CD1c-positive myeloid dendritic cell (primary cell): ENCODE results near the gene HASPIN.
"Not testable (repeated sequence)": the region's sequence is repeated elsewhere in the genome, so short reads cannot be mapped to it uniquely, and the experiment has no call there.

Experiments used
- DNase-seq: peaks from one replicate; pipeline ENCODE4 v3.0.0-alpha.2; 2016; ENCODE audit errors: extremely low spot score

HASPIN gene

GRCh38 chr17:3695723-3696411 is 27.8 kb upstream of the HASPIN start, which contains the start of gene P2RX5:
P2RX5 (minus strand) TSS chr17:3696155; CDS start chr17:3696005, 150 bp downstream.
- peak; percentile 64 for DNase-seq

GRCh38 chr17:3697103-3697476 is 26.6 kb upstream of the HASPIN start:
- no peak for DNase-seq

GRCh38 chr17:3698139-3698538 is 25.6 kb upstream of the HASPIN start:
- no peak for DNase-seq

GRCh38 chr17:3699951-3700350 is 23.8 kb upstream of the HASPIN start:
- no peak for DNase-seq

DNA sequence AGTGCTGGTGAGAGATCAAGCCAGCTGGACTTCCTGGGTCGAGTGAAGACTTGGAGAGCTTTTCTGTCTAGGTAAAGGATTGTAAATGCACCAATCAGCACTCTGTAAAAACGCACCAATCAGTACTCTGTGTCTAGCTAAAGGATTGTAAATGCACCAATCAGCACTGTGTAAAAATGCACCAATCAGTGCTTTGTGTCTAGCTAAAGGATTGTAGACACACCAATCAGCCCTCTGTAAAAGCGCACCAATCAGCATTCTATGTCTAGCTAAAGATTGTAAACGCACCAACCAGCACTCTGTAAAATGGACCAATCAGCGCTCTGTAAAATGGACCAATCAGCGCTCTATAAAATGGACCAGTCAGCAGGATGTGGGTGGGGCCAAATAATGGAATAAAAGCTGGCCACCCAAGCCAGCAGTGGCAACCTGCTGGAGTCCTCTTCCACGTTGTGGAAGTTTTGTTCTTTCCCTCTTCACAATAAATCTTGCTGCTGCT is 21.6 kb upstream of the HASPIN start:
- DNase-seq: not testable (repeated sequence)

DNA sequence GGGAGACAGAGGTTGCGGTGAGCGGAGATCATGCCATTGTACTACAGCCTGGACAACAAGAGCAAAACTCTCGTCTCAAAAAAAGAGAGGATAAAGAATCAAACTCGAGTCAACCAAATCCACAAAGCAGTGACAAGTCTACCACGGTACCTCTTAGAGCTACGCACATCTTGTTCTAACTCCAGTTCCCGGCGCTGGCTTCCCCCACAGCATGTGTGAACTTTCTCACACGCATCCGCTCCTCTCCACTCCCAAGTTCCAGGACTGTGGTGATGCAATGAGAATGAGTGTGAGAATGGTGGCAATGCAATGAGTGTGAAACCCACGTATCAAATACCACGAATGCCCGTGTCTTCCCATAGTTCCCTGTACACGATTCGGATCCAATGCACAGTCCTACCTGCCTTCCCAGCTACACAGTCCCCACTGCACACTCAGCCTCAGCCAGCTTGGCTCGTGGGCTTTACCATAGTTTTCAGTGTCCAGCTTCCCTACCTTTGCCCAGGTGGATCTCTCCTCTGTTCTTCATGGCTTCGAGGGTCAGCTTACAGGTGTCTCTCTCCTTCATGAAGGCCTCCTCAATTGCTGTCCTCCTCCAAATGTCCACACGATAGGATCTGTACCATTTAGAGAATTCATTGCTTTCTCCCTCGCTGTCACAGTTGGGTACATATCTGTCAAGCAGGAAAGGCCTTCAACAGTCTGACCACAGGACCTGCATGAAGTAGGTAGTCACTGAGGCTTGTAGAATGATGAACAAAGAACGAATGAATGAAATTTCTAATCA is 18.6 kb upstream of the HASPIN start:
- DNase-seq: no peak

- DNase-seq: not testable (repeated sequence)
These were observed 18.1 kb upstream of the HASPIN start for GRCh38 chr17:3705718-3705984.

DNA sequence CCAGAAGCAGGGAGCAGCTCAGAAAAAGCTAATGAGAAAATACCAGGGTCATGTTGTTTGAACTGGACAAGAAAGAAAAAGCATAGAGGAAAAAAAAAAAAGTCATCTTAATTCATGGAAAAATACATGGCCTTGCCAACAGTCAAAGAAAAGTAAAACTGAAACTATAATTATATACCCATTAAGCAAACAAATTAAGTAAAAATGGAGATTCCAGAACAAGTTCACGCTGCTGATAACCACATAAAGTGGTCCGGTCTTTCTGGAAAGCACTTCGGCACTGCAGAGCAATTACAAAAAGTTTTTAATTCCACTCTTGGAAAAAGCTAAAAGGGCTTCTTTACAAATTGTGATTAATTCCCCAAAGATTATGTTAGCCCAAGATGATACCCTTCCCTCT is 15.3 kb upstream of the HASPIN start:
- no peak for DNase-seq

- peak; percentile 92 for DNase-seq
These were observed 12.7 kb upstream of the HASPIN start for GRCh38 chr17:3710951-3711383.

- no peak for DNase-seq
These were observed 10.8 kb upstream of the HASPIN start for GRCh38 chr17:3712811-3713463.

DNA sequence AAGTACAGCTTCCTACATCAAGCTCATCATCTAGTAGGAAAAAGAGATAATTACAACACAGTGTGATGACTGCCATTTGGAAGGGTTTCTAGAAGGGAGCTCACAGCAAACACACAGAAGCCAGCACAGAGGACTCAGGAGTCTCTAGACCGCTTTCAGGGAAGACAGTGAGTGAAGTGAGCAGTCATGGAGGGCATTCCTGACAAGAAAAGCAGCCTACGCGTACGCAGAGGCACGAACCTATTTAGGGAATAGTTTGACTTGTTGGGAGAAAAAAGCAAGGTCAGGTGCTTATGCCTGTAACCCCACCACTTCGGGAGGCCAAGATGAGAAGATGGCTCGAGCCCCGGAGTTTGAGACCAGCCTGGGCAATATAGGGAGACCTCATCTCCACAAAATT is 8.4 kb upstream of the HASPIN start:
- no peak for DNase-seq

DNA sequence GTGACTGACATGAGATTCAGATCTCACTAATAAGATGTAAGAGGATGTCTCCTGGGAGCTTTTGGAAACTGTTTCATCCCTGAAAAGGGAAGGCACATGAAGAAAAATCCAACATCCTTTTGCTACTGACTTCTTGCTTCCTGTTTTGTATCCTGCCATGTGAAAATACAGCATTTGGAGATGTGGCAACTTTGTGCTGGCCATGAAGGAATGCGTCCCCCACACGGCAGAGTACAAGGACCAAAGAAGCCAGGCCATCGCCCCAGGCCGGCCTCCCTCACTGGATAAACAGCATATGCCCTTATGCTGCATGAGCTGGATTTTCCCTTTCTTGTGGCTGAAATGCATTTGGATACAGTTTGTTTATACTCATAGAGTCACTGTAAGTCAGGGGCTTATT is 5.5 kb upstream of the HASPIN start:
- DNase-seq: peak; percentile 57

- DNase-seq: no peak
These were observed 4.4 kb upstream of the HASPIN start for GRCh38 chr17:3719265-3719664.

DNA sequence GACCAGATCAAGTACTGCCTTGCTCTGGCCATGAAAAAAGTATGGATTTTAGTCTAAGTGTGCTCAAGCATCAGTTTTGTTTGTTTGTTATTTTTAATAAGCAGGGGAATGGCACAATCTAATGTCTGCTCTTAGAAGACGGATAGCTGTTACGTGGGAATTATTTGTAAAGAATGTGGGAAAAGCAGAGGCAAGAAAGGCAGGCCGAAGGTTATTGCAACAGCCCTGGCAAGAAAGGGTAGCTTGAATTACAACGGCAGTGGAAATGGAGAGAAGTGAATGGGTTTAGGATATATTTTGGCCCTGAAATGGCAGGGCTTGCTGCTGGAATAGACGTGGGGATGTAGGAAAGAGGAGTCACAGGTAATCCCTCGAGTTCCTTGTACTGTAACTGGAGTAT is 987 bp upstream of the HASPIN start:
- no peak for DNase-seq

DNA sequence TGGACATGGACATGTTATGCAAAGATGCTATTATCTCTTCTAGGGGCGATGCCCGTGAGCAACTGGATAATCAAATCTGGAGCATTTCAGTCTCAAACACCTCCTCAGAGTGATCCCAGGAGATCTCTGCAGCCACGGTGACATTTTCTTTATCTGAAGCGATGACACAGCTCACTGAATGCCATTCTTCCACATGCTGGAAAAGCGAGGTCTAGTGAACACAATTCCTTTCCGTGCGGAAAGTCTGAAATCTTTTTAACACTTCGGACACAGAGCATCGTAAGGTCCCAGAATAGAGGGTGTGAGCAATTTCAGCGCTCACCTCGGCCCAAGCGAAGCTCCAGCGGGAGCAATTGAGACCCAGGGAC is 531 bp upstream of the HASPIN start:
- no peak for DNase-seq

DNA sequence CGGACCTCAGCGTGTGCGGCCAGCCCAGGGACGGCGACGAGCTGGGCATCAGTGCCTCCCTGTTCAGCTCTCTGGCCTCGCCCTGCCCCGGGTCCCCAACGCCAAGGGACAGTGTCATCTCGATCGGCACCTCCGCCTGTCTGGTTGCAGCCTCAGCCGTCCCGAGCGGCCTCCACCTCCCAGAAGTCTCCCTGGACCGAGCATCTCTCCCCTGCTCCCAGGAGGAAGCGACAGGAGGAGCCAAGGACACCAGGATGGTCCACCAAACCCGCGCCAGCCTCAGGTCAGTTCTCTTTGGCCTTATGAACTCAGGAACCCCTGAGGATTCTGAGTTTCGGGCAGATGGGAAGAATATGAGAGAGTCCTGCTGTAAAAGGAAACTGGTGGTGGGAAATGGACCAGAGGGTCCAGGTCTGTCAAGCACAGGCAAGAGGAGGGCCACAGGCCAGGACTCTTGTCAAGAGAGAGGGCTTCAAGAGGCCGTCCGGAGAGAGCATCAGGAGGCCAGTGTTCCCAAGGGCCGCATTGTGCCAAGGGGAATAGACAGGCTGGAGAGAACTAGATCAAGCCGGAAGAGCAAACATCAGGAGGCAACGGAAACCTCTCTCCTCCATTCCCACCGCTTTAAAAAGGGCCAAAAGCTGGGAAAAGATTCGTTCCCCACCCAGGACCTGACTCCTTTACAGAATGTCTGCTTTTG is 825 bp downstream of the HASPIN start:
- DNase-seq: no peak

GRCh38 chr17:3727041-3727440 is 3.3 kb downstream of the HASPIN start:
- DNase-seq: no peak

- not testable (repeated sequence) for DNase-seq
These were observed 4.4 kb downstream of the HASPIN start for GRCh38 chr17:3728099-3728498.

DNA sequence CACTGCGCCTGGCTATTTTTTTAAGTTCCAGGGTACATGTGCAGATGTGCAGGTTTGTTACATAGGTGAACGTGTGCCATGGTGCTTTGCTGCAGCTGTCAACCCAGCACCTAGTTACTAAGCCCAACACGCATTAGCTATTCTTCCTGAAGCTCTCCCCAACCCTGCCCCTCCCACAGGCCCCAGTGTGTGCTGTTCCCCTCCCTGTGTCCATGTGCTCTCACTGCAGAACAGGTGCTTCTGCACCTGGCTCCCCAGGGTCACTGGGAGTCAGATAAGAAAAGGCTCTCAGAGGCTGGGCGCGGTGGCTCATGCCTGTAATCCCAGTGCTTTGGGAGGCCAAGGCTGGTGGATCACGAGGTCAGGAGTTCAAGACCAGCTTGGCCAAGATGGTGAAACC is 6.2 kb downstream of the HASPIN start:
- DNase-seq: no peak

DNA sequence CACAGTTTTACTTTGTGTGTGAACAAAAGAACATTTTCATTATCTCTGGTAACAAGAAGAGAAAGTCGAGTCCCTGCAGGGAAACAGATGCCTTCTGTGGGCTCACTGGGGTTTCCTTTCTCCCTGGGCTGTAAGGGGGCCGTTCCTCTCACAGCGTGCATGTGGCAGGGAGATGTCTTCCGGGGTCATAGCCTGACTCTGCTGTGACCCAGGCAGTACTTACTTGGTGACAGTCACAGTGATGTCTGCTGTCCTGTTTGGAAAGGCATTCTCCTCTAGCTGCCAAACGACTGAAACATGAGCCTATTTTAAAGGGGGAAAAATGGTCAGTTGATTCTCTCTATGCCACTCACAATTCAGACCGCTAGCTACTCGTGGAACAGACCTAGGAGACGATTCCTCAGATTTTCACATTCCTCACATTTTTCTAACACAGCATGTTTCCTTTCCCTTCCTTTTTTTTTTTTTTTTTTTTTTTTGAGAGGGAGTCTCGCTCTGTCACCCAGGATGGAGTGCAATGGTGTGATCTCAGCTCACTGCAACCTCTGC is 7.3 kb downstream of the HASPIN start:
- DNase-seq: no peak

- DNase-seq: no peak
These were observed 8.5 kb downstream of the HASPIN start for GRCh38 chr17:3732210-3732621.

- not testable (repeated sequence) for DNase-seq
These were observed 11.2 kb downstream of the HASPIN start for GRCh38 chr17:3734911-3735276.
